Stimulated activated CD4-positive, alpha-beta T cell treated with anti-CD3 and anti-CD28 coated beads, Interleukin-4, amount 100 ng/mL, for 1 hour (primary cell): ENCODE data around the gene NRM.
A peak's percentile ranks its signal among the peaks of the same experiment; 100 is the strongest.
"Not testable (repeated sequence)": the region's sequence is repeated elsewhere in the genome, so short reads cannot be mapped to it uniquely, and the experiment has no call there.

Source experiments
- DNase-seq: peaks from one replicate; pipeline ENCODE4 v3.0.0-alpha.2; 2020

The NRM gene

GRCh38 chr6:30690403-30691207 lies at the start of gene NRM:
Gene NRM, minus strand, starts transcription at chr6:30690984. Its CDS starts 10 bp downstream, at chr6:30690974.
- DNase-seq, result peak; percentile 81

GRCh38 chr6:30740540-30740870 lies 49.7 kb upstream of the NRM start:
- DNase-seq, result no peak

GRCh38 chr6:30738532-30738931 lies 47.7 kb upstream of the NRM start:
- DNase-seq, result no peak

- no peak for DNase-seq
These were observed 45.0 kb upstream of the NRM start for GRCh38 chr6:30735668-30736314.

- DNase-seq, result no peak
These were observed 41.6 kb upstream of the NRM start for GRCh38 chr6:30732237-30732943.

GRCh38 chr6:30730601-30731435 lies 40.0 kb upstream of the NRM start:
- peak; percentile 87 for DNase-seq

- no peak for DNase-seq
These were observed 37.3 kb upstream of the NRM start for GRCh38 chr6:30727920-30728553.

GRCh38 chr6:30726506-30727413 lies 36.0 kb upstream of the NRM start:
- DNase-seq, result no peak

- no peak for DNase-seq
These were observed 35.1 kb upstream of the NRM start for GRCh38 chr6:30725713-30726505.

- DNase-seq, result no peak
These were observed 34.3 kb upstream of the NRM start for GRCh38 chr6:30724906-30725667.

GRCh38 chr6:30723843-30724741 lies 33.3 kb upstream of the NRM start:
- not testable (repeated sequence) for DNase-seq

- not testable (repeated sequence) for DNase-seq
These were observed 32.5 kb upstream of the NRM start for GRCh38 chr6:30723159-30723842.

GRCh38 chr6:30722280-30723112 lies 31.7 kb upstream of the NRM start:
- peak; percentile 86 for DNase-seq

- DNase-seq, result not testable (repeated sequence)
These were observed 31.2 kb upstream of the NRM start for GRCh38 chr6:30722025-30722279.

GRCh38 chr6:30721198-30722024 lies 30.6 kb upstream of the NRM start:
- peak; percentile 99 for DNase-seq

GRCh38 chr6:30720738-30721197 lies 30.0 kb upstream of the NRM start:
- peak; percentile 68 for DNase-seq
